Neural cell (in vitro differentiated cells): ENCODE measurements around the gene TLX1.

ENCODE experiments used
- POLR2AphosphoS5 ChIP-seq: IDR thresholded peaks from 2 replicates; pipeline ENCODE4 v1.6.1; 2012
- TF ChIP-seq, protein P1 (sequence below): fragments of 450-650 bp; IDR thresholded peaks from 2 replicates; pipeline ENCODE4 v1.5.1; 2014; ENCODE audit warnings: antibody characterized with exemption, mild to moderate bottlenecking, moderate library complexity; ENCODE audit not compliant: poor library complexity, severe bottlenecking

DNA sequence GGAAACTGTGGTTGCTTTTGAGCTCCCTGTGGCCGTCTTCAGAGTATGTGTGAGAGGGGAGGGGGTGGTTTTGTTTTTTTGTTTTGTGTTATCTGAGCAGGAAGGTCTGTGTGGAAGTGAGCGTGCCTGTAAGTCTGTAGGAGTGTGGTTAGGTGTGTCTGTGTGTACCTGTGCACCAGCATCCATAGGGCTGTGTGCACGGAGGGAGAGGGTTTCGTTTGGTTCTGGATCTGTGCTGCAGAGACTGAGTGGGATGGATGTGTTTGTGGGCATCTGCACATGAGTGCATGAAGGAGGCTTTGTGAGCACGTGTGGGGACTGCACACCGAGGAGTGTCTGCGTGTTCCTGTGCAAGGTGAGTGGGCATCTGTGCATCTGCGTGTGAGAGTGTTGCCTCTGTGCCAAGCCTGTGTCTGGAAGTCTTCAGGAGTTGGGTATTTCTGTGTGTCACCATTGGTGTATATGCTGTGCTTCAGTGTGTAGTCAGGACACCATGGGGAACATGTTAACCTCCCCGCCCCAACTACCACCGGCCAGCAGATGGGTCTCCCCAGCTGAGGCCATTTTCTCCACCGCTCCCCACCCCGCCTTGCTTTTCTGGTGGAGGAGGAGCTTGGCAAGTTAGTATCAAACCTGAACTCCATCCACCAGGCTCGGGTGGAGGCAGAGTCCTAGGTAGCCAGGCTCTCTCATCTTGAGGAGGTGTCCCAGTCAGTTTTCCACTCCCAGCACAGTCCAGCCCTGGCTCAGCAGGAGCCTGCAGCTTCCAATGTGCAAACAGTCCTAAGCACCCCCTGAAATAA lies 7.1 kb upstream of the TLX1 start:
- no peak for TF ChIP-seq POLR2AphosphoS5
- TF ChIP-seq, protein P1, sequence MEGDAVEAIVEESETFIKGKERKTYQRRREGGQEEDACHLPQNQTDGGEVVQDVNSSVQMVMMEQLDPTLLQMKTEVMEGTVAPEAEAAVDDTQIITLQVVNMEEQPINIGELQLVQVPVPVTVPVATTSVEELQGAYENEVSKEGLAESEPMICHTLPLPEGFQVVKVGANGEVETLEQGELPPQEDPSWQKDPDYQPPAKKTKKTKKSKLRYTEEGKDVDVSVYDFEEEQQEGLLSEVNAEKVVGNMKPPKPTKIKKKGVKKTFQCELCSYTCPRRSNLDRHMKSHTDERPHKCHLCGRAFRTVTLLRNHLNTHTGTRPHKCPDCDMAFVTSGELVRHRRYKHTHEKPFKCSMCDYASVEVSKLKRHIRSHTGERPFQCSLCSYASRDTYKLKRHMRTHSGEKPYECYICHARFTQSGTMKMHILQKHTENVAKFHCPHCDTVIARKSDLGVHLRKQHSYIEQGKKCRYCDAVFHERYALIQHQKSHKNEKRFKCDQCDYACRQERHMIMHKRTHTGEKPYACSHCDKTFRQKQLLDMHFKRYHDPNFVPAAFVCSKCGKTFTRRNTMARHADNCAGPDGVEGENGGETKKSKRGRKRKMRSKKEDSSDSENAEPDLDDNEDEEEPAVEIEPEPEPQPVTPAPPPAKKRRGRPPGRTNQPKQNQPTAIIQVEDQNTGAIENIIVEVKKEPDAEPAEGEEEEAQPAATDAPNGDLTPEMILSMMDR: no peak
